AG10803 (cell line): ENCODE measurements around the gene SATB1.
A peak's percentile ranks its signal among the peaks of the same experiment; 100 is the strongest.

Source experiments
- DNase-seq: peaks from one replicate; pipeline ENCODE4 v3.0.0; 2010; ENCODE audit warnings: low read depth
- H3K4me3 ChIP-seq: 2 replicates; pipeline ENCODE4 v1.5.1; 2011; ENCODE audit warnings: mild to moderate bottlenecking, low read length, control low read depth
- CTCF ChIP-seq: conservative IDR thresholded peaks from 2 replicates; pipeline ENCODE4 v1.5.1; 2011; ENCODE audit warnings: mild to moderate bottlenecking, low read length, control low read depth, inconsistent platforms

Gene SATB1

GRCh38 chr3:18440066-18440722, 15.1 kb upstream of the SATB1 start:
- peak; percentile 37 for DNase-seq
- no peak overlapping the region for H3K4me3 ChIP-seq
- TF ChIP-seq CTCF = no peak

- no peak for DNase-seq
- no peak for TF ChIP-seq CTCF
- no peak overlapping the region for H3K4me3 ChIP-seq
These were observed 14.1 kb upstream of the SATB1 start for GRCh38 chr3:18439281-18439680.

- no peak for TF ChIP-seq CTCF
- DNase-seq = no peak
- no peak overlapping the region for H3K4me3 ChIP-seq
These were observed 13.4 kb upstream of the SATB1 start for GRCh38 chr3:18438586-18438985.

- no peak overlapping the region for H3K4me3 ChIP-seq
- no peak for DNase-seq
- no peak for TF ChIP-seq CTCF
These were observed 11.1 kb upstream of the SATB1 start for GRCh38 chr3:18436213-18436612.

GRCh38 chr3:18434711-18435110, 9.6 kb upstream of the SATB1 start:
- no peak for TF ChIP-seq CTCF
- no peak overlapping the region for H3K4me3 ChIP-seq
- no peak for DNase-seq

GRCh38 chr3:18432752-18433151, 7.6 kb upstream of the SATB1 start:
- DNase-seq = no peak
- TF ChIP-seq CTCF = no peak

GRCh38 chr3:18431266-18431665, 6.1 kb upstream of the SATB1 start:
- no peak for TF ChIP-seq CTCF
- DNase-seq = no peak
- no peak overlapping the region for H3K4me3 ChIP-seq

More at GRCh38 chr3:18432752-18433151, 7.6 kb upstream of the SATB1 start:
- no peak overlapping the region for H3K4me3 ChIP-seq
